Natural killer cell (primary cell): ENCODE results near the gene FAM3B. TPM values are rescaled to one million over a fixed set of nuclear protein-coding genes. Genes with fewer than 3 reads are reported as not detected.

Source experiments
- ATAC-seq, 3 donors: fragments of 150-1000 bp in 2 of 3; fragments of 200-7000 bp in 1 of 3; cut with Tn5 transposase; 1 replicate in 1 of 3; 2 replicates in 2 of 3; pipeline ENCODE4 v1.10.0; 2021; ENCODE audit warnings: mild to moderate bottlenecking in 2 of 3, moderate library complexity in 2 of 3
- DNase-seq, 2 donors: peaks; one replicate each; pipeline versions ENCODE4 v3.0.0 to v3.0.0-alpha.2; 2013 to 2021; ENCODE audit warnings: mixed read lengths in 1 of 2
- H3K27ac ChIP-seq: one replicate; pipeline ENCODE4 v1.5.1; 2013; ENCODE audit warnings: mild to moderate bottlenecking, low read length
- H3K27me3 ChIP-seq: one replicate; pipeline ENCODE4 v1.6.1; 2013; ENCODE audit warnings: low read length; ENCODE audit not compliant: control insufficient read depth, insufficient read depth
- H3K36me3 ChIP-seq: one replicate; pipeline ENCODE4 v1.6.1; 2013; ENCODE audit warnings: low read length; ENCODE audit not compliant: control insufficient read depth, insufficient read depth
- H3K4me1 ChIP-seq: one replicate; pipeline ENCODE4 v1.6.1; 2013; ENCODE audit warnings: low read length; ENCODE audit not compliant: control insufficient read depth, insufficient read depth
- H3K4me3 ChIP-seq: one replicate; pipeline ENCODE4 v1.5.1; 2013; ENCODE audit warnings: low read length
- H3K9me3 ChIP-seq: one replicate; pipeline ENCODE4 v1.6.1; 2013; ENCODE audit warnings: low read length; ENCODE audit not compliant: control insufficient read depth, insufficient read depth
- H3K27ac Mint-ChIP-seq, 2 donors: one replicate each; pipeline ENCODE4 v1.8.0; 2022; ENCODE audit warnings: mild to moderate bottlenecking in 2 of 2, mixed read lengths in 2 of 2, moderate library complexity in 1 of 2
- H3K27me3 Mint-ChIP-seq, 2 donors: one replicate each; pipeline ENCODE4 v1.8.0; 2022; ENCODE audit warnings: low read depth in 2 of 2, mixed read lengths in 2 of 2
- H3K36me3 Mint-ChIP-seq: one replicate; pipeline ENCODE4 v1.8.0; 2022; ENCODE audit warnings: mixed read lengths
- H3K4me1 Mint-ChIP-seq, 2 donors: one replicate each; pipeline ENCODE4 v1.8.0; 2022; ENCODE audit warnings: mixed read lengths in 2 of 2
- H3K4me3 Mint-ChIP-seq: one replicate; pipeline ENCODE4 v1.8.0; 2022; ENCODE audit warnings: mild to moderate bottlenecking, moderate library complexity, mixed read lengths
- H3K9me3 Mint-ChIP-seq, 2 donors: one replicate each; pipeline ENCODE4 v1.8.0; 2022; ENCODE audit warnings: mixed read lengths in 2 of 2
- CTCF ChIP-seq: fragments of 200-600 bp; IDR thresholded peaks from one replicate; pipeline ENCODE4 v1.8.0; 2022; ENCODE audit warnings: antibody characterized with exemption
- WGBS: methylation state at CpG from one replicate; pipeline ENCODE4 v1.1.7; 2013; ENCODE audit warnings: missing lambda C conversion rate; ENCODE audit not compliant: insufficient coverage; 5-methylcytosine and 5-hydroxymethylcytosine counted together
- intact Hi-C: fragments of 100-400 bp; cut with micrococcal nuclease; formaldehyde crosslinking; loops from one replicate; pipeline ENCODE4 v1.14.2; 2022
- total RNA-seq, 4 donors: library from RNA; stranded (reverse); fragments of 120-200 nt in 1 of 4; gene quantifications; one replicate each; pipeline versions ENCODE4 v1.2.3 to v1.2.4, GENCODE V29; 2013 to 2022

FAM3B gene
- total RNA-seq, 3 donors from 2014 or later (not counting 1 experiment from before 2014, with no cell fraction given), result 0.48 TPM; not detected in 2

GRCh38 chr21:41348434-41348833 lies 31.8 kb downstream of the FAM3B start:
- Histone ChIP-seq H3K4me3 (no peak overlapping the region), H3K4me1 (no peaks in the 10 kb centered on the region), H3K9me3 (no peaks in the 10 kb centered on the region), H3K27me3 (no peaks in the 10 kb centered on the region), H3K36me3 (no peaks in the 10 kb centered on the region), H3K27ac (no peak overlapping the region)
- Mint-ChIP-seq H3K27ac (no peak overlapping the region), H3K36me3 (no peaks in the 10 kb centered on the region), H3K27me3 (peaks cover 25 to 32% of the 10 kb centered on the region in 2 donors), H3K4me3 (no peak overlapping the region), H3K4me1 (no peaks in the 10 kb centered on the region), H3K9me3 (no peaks in the 10 kb centered on the region)
- ATAC-seq (no peak), DNase-seq (no peak)
- TF ChIP-seq CTCF, result no peak
- intact Hi-C loops, result no loop called here
- WGBS, result 80% methylated on average over 6 of the region's 6 CpGs

- WGBS, result 90% methylated on average over 6 of the region's 7 CpGs
- H3K9me3 Mint-ChIP-seq, result no peaks in the 10 kb centered on the region
- H3K4me3 Mint-ChIP-seq, result no peak overlapping the region
- H3K27me3 Mint-ChIP-seq, result peaks cover 22 to 33% of the 10 kb centered on the region in 2 donors
- Histone ChIP-seq H3K4me3 (no peak overlapping the region), H3K36me3 (no peaks in the 10 kb centered on the region), H3K9me3 (no peaks in the 10 kb centered on the region), H3K27ac (no peak overlapping the region), H3K27me3 (no peaks in the 10 kb centered on the region), H3K4me1 (no peaks in the 10 kb centered on the region)
- no peak for DNase-seq
- H3K27ac Mint-ChIP-seq, result no peak overlapping the region
- no peak for TF ChIP-seq CTCF
- H3K36me3 Mint-ChIP-seq, result no peaks in the 10 kb centered on the region
- H3K4me1 Mint-ChIP-seq, result no peaks in the 10 kb centered on the region
- intact Hi-C loops, result no loop called here
- ATAC-seq, result no peak
These were observed 32.5 kb downstream of the FAM3B start for GRCh38 chr21:41349126-41349525.

GRCh38 chr21:41349619-41350390 lies 33.2 kb downstream of the FAM3B start:
- Histone ChIP-seq H3K36me3 (no peaks in the 10 kb centered on the region), H3K27ac (no peak overlapping the region), H3K4me3 (no peak overlapping the region), H3K4me1 (no peaks in the 10 kb centered on the region), H3K9me3 (no peaks in the 10 kb centered on the region), H3K27me3 (no peaks in the 10 kb centered on the region)
- no peak for TF ChIP-seq CTCF
- Mint-ChIP-seq H3K27me3 (peaks cover 20 to 29% of the 10 kb centered on the region in 2 donors), H3K27ac (no peak overlapping the region), H3K4me3 (no peak overlapping the region), H3K9me3 (no peaks in the 10 kb centered on the region), H3K36me3 (no peaks in the 10 kb centered on the region), H3K4me1 (no peaks in the 10 kb centered on the region)
- no peak for ATAC-seq
- intact Hi-C loops, result no loop called here
- DNase-seq, result no peak
- WGBS, result 84% methylated on average over 19 of the region's 19 CpGs
